Loucy (cell line): ENCODE measurements around the gene AMFR.
A peak's percentile ranks its signal among the peaks of the same experiment; 100 is the strongest.

ENCODE experiments used
- H2AFZ ChIP-seq: fragments of 200-600 bp; sonication (generic); 2 replicates; pipeline ENCODE4 v1.6.0; 2016; ENCODE audit warnings: antibody characterized with exemption, mild to moderate bottlenecking, low read length, moderate library complexity
- H3F3A ChIP-seq: fragments of 200-600 bp; 2 replicates; pipeline ENCODE4 v1.6.0; 2016; ENCODE audit warnings: antibody characterized with exemption, low read depth, mild to moderate bottlenecking
- H3K27me3 ChIP-seq: fragments of 200-600 bp; sonication (generic); 2 replicates; pipeline ENCODE4 v1.6.1; 2014; ENCODE audit warnings: low read length, mild to moderate bottlenecking; ENCODE audit not compliant: insufficient read depth, poor library complexity, severe bottlenecking
- H3K36me3 ChIP-seq: fragments of 200-600 bp; sonication (generic); 2 replicates; pipeline ENCODE4 v1.6.1; 2016; ENCODE audit warnings: low read length; ENCODE audit not compliant: insufficient read depth
- H3K4me1 ChIP-seq: fragments of 200-600 bp; sonication (generic); 2 replicates; pipeline ENCODE4 v1.5.1; 2014; ENCODE audit warnings: low read length, mild to moderate bottlenecking; ENCODE audit not compliant: insufficient read depth, poor library complexity, severe bottlenecking
- H3K4me2 ChIP-seq: fragments of 200-600 bp; sonication (generic); 2 replicates; pipeline ENCODE4 v1.6.0; 2014; ENCODE audit warnings: antibody characterized with exemption, low read length, low read depth, mild to moderate bottlenecking; ENCODE audit not compliant: poor library complexity, severe bottlenecking
- H3K4me3 ChIP-seq: fragments of 200-600 bp; sonication (generic); 2 replicates; pipeline ENCODE4 v1.5.1; 2014; ENCODE audit warnings: low read length, mild to moderate bottlenecking, mixed read lengths; ENCODE audit not compliant: poor library complexity, severe bottlenecking
- H3K79me2 ChIP-seq: fragments of 200-600 bp; sonication (generic); 2 replicates; pipeline ENCODE4 v1.6.1; 2014; ENCODE audit warnings: low read length; ENCODE audit not compliant: insufficient read depth
- H3K9ac ChIP-seq: fragments of 200-600 bp; sonication (generic); 2 replicates; pipeline ENCODE4 v1.6.0; 2014; ENCODE audit warnings: mild to moderate bottlenecking, low read depth, low read length, moderate library complexity; ENCODE audit not compliant: poor library complexity, severe bottlenecking
- H3K9me2 ChIP-seq: fragments of 200-600 bp; sonication (generic); replicated peaks from 2 replicates; pipeline ENCODE4 v1.6.1; 2016; ENCODE audit warnings: low read depth, low read length, mixed read lengths
- H3K9me3 ChIP-seq: fragments of 200-600 bp; sonication (generic); 2 replicates; pipeline ENCODE4 v1.6.1; 2014; ENCODE audit warnings: mild to moderate bottlenecking, antibody characterized with exemption, low read length, low read depth; ENCODE audit not compliant: insufficient read depth
- H4K20me1 ChIP-seq: fragments of 200-600 bp; sonication (generic); 2 replicates; pipeline ENCODE4 v1.6.0; 2014; ENCODE audit warnings: antibody characterized with exemption, low read length, mild to moderate bottlenecking; ENCODE audit not compliant: insufficient read depth, poor library complexity, severe bottlenecking
- EZH2phosphoT487 ChIP-seq: fragments of 200-600 bp; IDR thresholded peaks from 2 replicates; pipeline ENCODE4 v1.6.1; 2018; ENCODE audit warnings: antibody characterized with exemption, mild to moderate bottlenecking, moderate library complexity, borderline replicate concordance
- TF ChIP-seq, protein P1 (sequence below): fragments of 200-600 bp; sonication (generic); conservative IDR thresholded peaks from 2 replicates; pipeline ENCODE4 v1.5.1; 2014; ENCODE audit warnings: mild to moderate bottlenecking, antibody characterized with exemption, low read length

Gene AMFR

DNA sequence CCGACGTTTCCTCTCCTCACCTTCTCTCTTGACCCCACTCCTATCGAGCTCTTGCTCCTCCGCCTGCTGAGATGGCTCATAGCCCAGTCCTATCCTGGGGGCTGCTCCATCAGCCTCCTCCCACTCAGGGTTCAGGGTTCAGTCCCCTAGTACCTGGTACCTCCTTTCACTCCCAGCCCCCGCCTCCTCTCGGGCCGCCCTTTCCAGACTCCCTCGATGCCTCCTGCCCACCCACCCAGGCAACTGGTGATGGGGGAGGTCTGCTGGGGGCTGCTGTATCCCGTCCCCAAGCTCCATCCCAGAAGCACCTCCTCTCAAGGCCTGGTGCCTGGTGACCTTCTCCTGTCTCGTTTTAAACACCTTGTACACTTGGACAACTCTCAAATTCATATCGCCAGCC lies 93.9 kb downstream of the AMFR start:
- no peaks in the 10 kb centered on the region for H3K36me3 ChIP-seq
- no peaks in the 10 kb centered on the region for H3K9me3 ChIP-seq
- no peaks in the 10 kb centered on the region for H3F3A ChIP-seq
- H4K20me1 ChIP-seq = no peaks in the 10 kb centered on the region
- no peak overlapping the region for H3K9ac ChIP-seq
- no peak overlapping the region for H3K4me3 ChIP-seq
- no peaks in the 10 kb centered on the region for H3K27me3 ChIP-seq
- H2AFZ ChIP-seq = no peak overlapping the region
- H3K79me2 ChIP-seq = no peaks in the 10 kb centered on the region
- no peak for TF ChIP-seq EZH2phosphoT487
- TF ChIP-seq, protein P1, sequence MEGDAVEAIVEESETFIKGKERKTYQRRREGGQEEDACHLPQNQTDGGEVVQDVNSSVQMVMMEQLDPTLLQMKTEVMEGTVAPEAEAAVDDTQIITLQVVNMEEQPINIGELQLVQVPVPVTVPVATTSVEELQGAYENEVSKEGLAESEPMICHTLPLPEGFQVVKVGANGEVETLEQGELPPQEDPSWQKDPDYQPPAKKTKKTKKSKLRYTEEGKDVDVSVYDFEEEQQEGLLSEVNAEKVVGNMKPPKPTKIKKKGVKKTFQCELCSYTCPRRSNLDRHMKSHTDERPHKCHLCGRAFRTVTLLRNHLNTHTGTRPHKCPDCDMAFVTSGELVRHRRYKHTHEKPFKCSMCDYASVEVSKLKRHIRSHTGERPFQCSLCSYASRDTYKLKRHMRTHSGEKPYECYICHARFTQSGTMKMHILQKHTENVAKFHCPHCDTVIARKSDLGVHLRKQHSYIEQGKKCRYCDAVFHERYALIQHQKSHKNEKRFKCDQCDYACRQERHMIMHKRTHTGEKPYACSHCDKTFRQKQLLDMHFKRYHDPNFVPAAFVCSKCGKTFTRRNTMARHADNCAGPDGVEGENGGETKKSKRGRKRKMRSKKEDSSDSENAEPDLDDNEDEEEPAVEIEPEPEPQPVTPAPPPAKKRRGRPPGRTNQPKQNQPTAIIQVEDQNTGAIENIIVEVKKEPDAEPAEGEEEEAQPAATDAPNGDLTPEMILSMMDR = no peak
- H3K9me2 ChIP-seq = no peaks in the 10 kb centered on the region
- no peak overlapping the region for H3K4me2 ChIP-seq
- peaks cover 2% of the 10 kb centered on the region for H3K4me1 ChIP-seq

DNA sequence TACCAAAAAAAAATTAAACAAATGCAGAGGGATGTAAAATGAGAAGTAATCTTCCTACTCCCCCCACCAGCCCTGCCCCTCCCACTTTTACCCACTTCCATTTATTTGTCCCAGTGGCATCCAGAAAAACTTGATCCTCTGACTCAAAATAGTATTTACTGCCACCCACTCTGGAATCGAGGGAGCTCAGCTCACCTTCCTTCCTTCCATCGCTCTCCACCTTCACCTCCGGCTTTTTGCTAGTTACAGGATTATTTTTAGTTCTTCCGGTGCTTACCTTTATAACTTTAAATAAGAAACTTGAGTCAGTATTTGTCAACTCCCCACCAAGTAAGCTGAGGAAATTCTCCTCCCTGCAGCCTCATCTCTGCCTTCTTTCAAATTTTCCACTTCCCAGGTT lies 94.9 kb downstream of the AMFR start:
- Histone ChIP-seq H3K4me1 (peaks cover 4% of the 10 kb centered on the region), H3K27me3 (no peaks in the 10 kb centered on the region), H3K4me3 (no peak overlapping the region), H3K79me2 (no peaks in the 10 kb centered on the region), H3K4me2 (no peak overlapping the region), H3K9me2 (no peaks in the 10 kb centered on the region), H3K9me3 (no peaks in the 10 kb centered on the region), H4K20me1 (no peaks in the 10 kb centered on the region), H2AFZ (0 out of 2 replicates have a peak overlapping the region, but pooled peaks have one; percentile 14), H3K9ac (no peak overlapping the region), H3K36me3 (no peaks in the 10 kb centered on the region), H3F3A (no peaks in the 10 kb centered on the region)
- no peak for TF ChIP-seq EZH2phosphoT487
- TF ChIP-seq, protein P1 = no peak

DNA sequence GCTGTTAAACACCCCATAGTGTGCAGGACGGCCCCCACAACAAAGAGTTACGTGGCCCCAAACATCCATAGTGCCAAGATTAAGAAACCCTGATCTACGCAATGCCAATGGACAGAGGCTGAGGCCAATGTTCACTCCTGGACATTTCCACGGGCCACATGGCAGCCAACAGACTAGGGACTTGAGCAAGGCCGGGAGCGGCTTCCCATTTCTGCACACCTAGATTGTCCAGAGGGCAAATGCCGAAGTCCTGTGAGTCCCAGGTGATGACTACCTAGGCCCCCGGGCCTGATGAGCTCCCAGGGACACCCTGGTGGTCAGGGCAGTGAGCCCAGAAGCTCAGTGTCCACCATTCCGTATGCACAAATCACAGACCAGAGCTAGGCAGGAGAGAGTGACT lies 95.5 kb downstream of the AMFR start:
- Histone ChIP-seq H2AFZ (no peak overlapping the region), H3K36me3 (no peaks in the 10 kb centered on the region), H3K79me2 (no peaks in the 10 kb centered on the region), H3K4me2 (no peak overlapping the region), H3K27me3 (no peaks in the 10 kb centered on the region), H3K9me2 (no peaks in the 10 kb centered on the region), H3K9ac (no peak overlapping the region), H3K4me3 (no peak overlapping the region), H3K4me1 (peaks cover 4% of the 10 kb centered on the region), H3F3A (no peaks in the 10 kb centered on the region), H3K9me3 (no peaks in the 10 kb centered on the region), H4K20me1 (no peaks in the 10 kb centered on the region)
- TF ChIP-seq, protein P1 = no peak
- no peak for TF ChIP-seq EZH2phosphoT487
